Endodermal cell (in vitro differentiated cells): ENCODE results near the gene MST1. TPM values are rescaled to one million over a fixed set of nuclear protein-coding genes. Genes with fewer than 3 reads are reported as not detected.
"Not testable (repeated sequence)": the region's sequence is repeated elsewhere in the genome, so short reads cannot be mapped to it uniquely, and the experiment has no call there.

ENCODE experiments used
- DNase-seq: peaks from one replicate; pipeline ENCODE4 v3.0.0-alpha.2; 2017
- H3K27ac ChIP-seq: 2 replicates; pipeline ENCODE4 v1.5.1; 2013; ENCODE audit warnings: mild to moderate bottlenecking, low read depth, low read length, moderate library complexity
- H3K27me3 ChIP-seq: 2 replicates; pipeline ENCODE4 v1.6.1; 2013; ENCODE audit warnings: mild to moderate bottlenecking, low read length, moderate library complexity; ENCODE audit not compliant: insufficient read depth, control insufficient read depth, poor library complexity, severe bottlenecking
- H3K36me3 ChIP-seq: 2 replicates; pipeline ENCODE4 v1.7.0; 2013; ENCODE audit warnings: mild to moderate bottlenecking, low read length, moderate library complexity; ENCODE audit not compliant: control insufficient read depth, insufficient read depth
- H3K4me1 ChIP-seq: one replicate; pipeline ENCODE4 v1.7.0; 2013; ENCODE audit warnings: low read length; ENCODE audit not compliant: control insufficient read depth, insufficient read depth
- H3K4me3 ChIP-seq: 2 replicates; pipeline ENCODE4 v1.5.1; 2013; ENCODE audit warnings: mild to moderate bottlenecking, low read length, moderate library complexity
- H3K9ac ChIP-seq: 2 replicates; pipeline ENCODE4 v1.6.1; 2013; ENCODE audit warnings: mild to moderate bottlenecking, low read length, moderate library complexity; ENCODE audit not compliant: poor library complexity, severe bottlenecking; ENCODE audit errors: extremely low read depth
- H3K9me3 ChIP-seq: 2 replicates; pipeline ENCODE4 v1.6.1; 2013; ENCODE audit warnings: mild to moderate bottlenecking, low read length, moderate library complexity; ENCODE audit not compliant: control insufficient read depth
- H3K27ac Mint-ChIP-seq: 2 replicates; pipeline ENCODE4 v1.8.0; 2020; ENCODE audit warnings: mixed read lengths
- H3K27me3 Mint-ChIP-seq: 2 replicates; pipeline ENCODE4 v1.8.0; 2021; ENCODE audit warnings: mild to moderate bottlenecking, mixed read lengths; ENCODE audit not compliant: insufficient read depth
- H3K36me3 Mint-ChIP-seq: 2 replicates; pipeline ENCODE4 v1.8.0; 2020; ENCODE audit warnings: low read depth, mixed read lengths
- H3K4me1 Mint-ChIP-seq: 2 replicates; pipeline ENCODE4 v1.8.0; 2020; ENCODE audit warnings: mixed read lengths
- H3K4me3 Mint-ChIP-seq: 2 replicates; pipeline ENCODE4 v1.8.0; 2020; ENCODE audit warnings: mild to moderate bottlenecking, moderate library complexity, mixed read lengths
- H3K9me3 Mint-ChIP-seq: 2 replicates; pipeline ENCODE4 v1.8.0; 2020; ENCODE audit warnings: mild to moderate bottlenecking, mixed read lengths
- CTCF ChIP-seq: fragments of 200-600 bp; sonication (generic); conservative IDR thresholded peaks from 2 replicates; pipeline ENCODE4 v1.5.0; 2021; ENCODE audit warnings: antibody characterized with exemption, mild to moderate bottlenecking
- WGBS, 2 experiments: methylation state at CpG; one replicate each; pipeline versions ENCODE4 v1.1.5 to v1.1.7; 2013; ENCODE audit warnings: missing lambda C conversion rate in 2 of 2, mixed read lengths in 1 of 2; ENCODE audit not compliant: insufficient coverage in 1 of 2, insufficient read length in 1 of 2; 5-methylcytosine and 5-hydroxymethylcytosine counted together
- total RNA-seq, 2 donors: library from RNA; stranded (reverse); fragmentation: NEBNext Ultra II Directional in 1 of 2; extraction: Animal tissue kit (Norgen Biotek cat#: 25700) in 1 of 2; gene quantifications; 2 replicates in 1 of 2; 3 replicates in 1 of 2; pipeline ENCODE4 v1.2.1, GENCODE V29; 2021

MST1 gene
- total RNA-seq, 2 donors from 2014 or later = 30.8 to 35.5 TPM

- Mint-ChIP-seq H3K36me3 (peaks cover 12% of the 10 kb centered on the region), H3K4me3 (peak overlapping the region; percentile 93), H3K4me1 (peaks cover 18% of the 10 kb centered on the region)
- not testable (repeated sequence) for H3K9me3 ChIP-seq, H3K9ac ChIP-seq, DNase-seq, H3K27me3 ChIP-seq, H3K9me3 Mint-ChIP-seq, H3K36me3 ChIP-seq, H3K27ac ChIP-seq, H3K27me3 Mint-ChIP-seq, H3K4me1 ChIP-seq, H3K27ac Mint-ChIP-seq
- WGBS, 2 experiments = 84 to 100% methylated on average over 2 to 7 of the region's 7 CpGs
- peak overlapping the region; percentile 94 for H3K4me3 ChIP-seq
Observed at GRCh38 chr3:49688338-49689045, 782 bp downstream of the MST1 start.

DNA sequence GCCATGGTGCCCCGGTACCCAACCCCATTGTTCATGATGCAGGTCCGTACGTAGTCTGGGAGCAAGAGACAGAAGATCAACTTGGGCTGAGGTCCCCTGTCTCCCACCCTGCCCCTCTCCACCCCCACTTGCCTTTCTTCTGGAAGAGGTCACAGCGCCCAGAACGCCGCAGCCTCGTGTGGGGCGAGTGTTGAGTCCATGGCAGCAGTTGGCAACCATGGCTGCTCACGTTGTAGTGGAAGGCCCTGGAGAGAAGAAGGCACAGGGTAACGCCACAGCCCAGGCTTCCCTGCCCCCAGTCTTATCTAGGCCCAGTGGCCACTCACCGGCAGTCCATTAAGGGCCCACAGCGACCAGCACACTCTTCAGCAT is 1.9 kb downstream of the MST1 start:
- not testable (repeated sequence) for H3K27me3 ChIP-seq, H3K27ac ChIP-seq, H3K9me3 Mint-ChIP-seq, H3K9me3 ChIP-seq, H3K27me3 Mint-ChIP-seq, H3K9ac ChIP-seq, H3K4me1 ChIP-seq, DNase-seq
- H3K4me1 Mint-ChIP-seq = peaks cover 18% of the 10 kb centered on the region
- peaks cover 22% of the 10 kb centered on the region for H3K36me3 Mint-ChIP-seq
- H3K27ac Mint-ChIP-seq = peak overlapping the region; percentile 42
- WGBS, 2 experiments = 89 to 92% methylated on average over 3 to 12 of the region's 12 CpGs
- H3K36me3 ChIP-seq = peaks cover 14% of the 10 kb centered on the region
- peak overlapping the region; percentile 69 for H3K4me3 ChIP-seq
- peak overlapping the region; percentile 65 for H3K4me3 Mint-ChIP-seq

DNA sequence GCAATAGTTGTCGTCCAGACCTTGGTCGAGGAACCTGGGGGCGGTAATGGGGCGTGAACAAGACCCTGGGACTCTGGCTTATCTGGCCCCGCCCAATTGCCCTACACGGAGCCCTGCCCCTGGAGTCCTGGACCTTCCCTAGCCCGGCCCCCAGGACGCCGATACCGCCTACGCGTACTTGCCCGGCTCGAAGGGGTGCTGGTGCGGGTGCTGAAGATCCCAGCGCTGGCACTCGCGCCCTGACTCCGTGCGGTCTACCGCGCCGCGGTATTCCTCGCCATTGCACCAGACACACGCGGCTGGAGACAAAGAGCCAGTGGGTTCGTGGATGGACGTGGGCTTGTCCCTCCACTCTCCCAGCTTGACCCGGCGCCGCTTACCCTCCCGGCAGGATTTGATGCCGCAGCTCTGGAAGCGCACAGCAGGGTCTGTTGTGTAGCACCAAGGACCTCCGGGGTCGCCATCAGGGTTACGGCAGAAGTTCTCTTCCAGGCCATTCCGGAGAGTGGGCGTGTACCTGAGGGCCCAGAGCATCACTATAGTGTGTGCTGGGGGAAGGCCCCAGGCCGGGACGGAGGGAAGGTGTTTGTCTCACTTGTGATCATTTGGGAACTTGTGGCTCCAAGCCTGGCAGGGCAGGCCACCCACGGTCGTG is 2.4 kb downstream of the MST1 start:
- Mint-ChIP-seq H3K27ac (peak overlapping the region; percentile 89), H3K4me3 (peak overlapping the region; percentile 65), H3K4me1 (peaks cover 18% of the 10 kb centered on the region), H3K36me3 (peaks cover 22% of the 10 kb centered on the region)
- peaks cover 19% of the 10 kb centered on the region for H3K36me3 ChIP-seq
- not testable (repeated sequence) for H3K4me1 ChIP-seq, H3K27me3 ChIP-seq, H3K27ac ChIP-seq, H3K27me3 Mint-ChIP-seq, H3K9me3 ChIP-seq, H3K9me3 Mint-ChIP-seq
- H3K4me3 ChIP-seq = peak overlapping the region; percentile 69
- DNase-seq = peak; percentile 96
- WGBS, 2 experiments = 3 to 12% methylated on average over 22 to 44 of the region's 44 CpGs
- H3K9ac ChIP-seq = peak overlapping the region; percentile 11

GRCh38 chr3:49686346-49686745 is 2.9 kb downstream of the MST1 start:
- H3K9me3 ChIP-seq, H3K9me3 Mint-ChIP-seq, H3K27me3 ChIP-seq, H3K27me3 Mint-ChIP-seq, H3K4me1 ChIP-seq, H3K27ac ChIP-seq, H3K9ac ChIP-seq: not testable (repeated sequence)
- Histone ChIP-seq H3K36me3 (peaks cover 25% of the 10 kb centered on the region), H3K4me3 (peak overlapping the region; percentile 69)
- WGBS, 2 experiments = 0 to 3% methylated on average over 6 to 19 of the region's 29 CpGs
- H3K4me1 Mint-ChIP-seq = peaks cover 18% of the 10 kb centered on the region
- H3K36me3 Mint-ChIP-seq = peaks cover 22% of the 10 kb centered on the region
- H3K27ac Mint-ChIP-seq = peak overlapping the region; percentile 91
- peak; percentile 96 for DNase-seq
- H3K4me3 Mint-ChIP-seq = peak overlapping the region; percentile 65
- TF ChIP-seq CTCF = peak; percentile 30

GRCh38 chr3:49685846-49686245 is 3.4 kb downstream of the MST1 start:
- peak overlapping the region; percentile 65 for H3K4me3 Mint-ChIP-seq
- WGBS, 2 experiments = 47 to 69% methylated on average over 10 to 33 of the region's 36 CpGs

GRCh38 chr3:49685103-49685502 is 4.2 kb downstream of the MST1 start:
- not testable (repeated sequence) for H3K4me3 ChIP-seq, DNase-seq, H3K9me3 ChIP-seq, H3K27me3 Mint-ChIP-seq, H3K27ac Mint-ChIP-seq, H3K9me3 Mint-ChIP-seq, H3K9ac ChIP-seq, H3K27me3 ChIP-seq, H3K4me1 ChIP-seq, H3K27ac ChIP-seq
- H3K4me3 Mint-ChIP-seq = peak overlapping the region; percentile 65
- H3K4me1 Mint-ChIP-seq = peaks cover 16% of the 10 kb centered on the region
- H3K36me3 ChIP-seq = peaks cover 37% of the 10 kb centered on the region
- peaks cover 28% of the 10 kb centered on the region for H3K36me3 Mint-ChIP-seq
- WGBS, 2 experiments = 99 to 100% methylated on average over 1 to 10 of the region's 10 CpGs

More at GRCh38 chr3:49685846-49686245, 3.4 kb downstream of the MST1 start:
- H3K36me3 Mint-ChIP-seq = peaks cover 22% of the 10 kb centered on the region
- H3K9me3 Mint-ChIP-seq, H3K27ac Mint-ChIP-seq, H3K4me3 ChIP-seq, H3K27me3 Mint-ChIP-seq, H3K9me3 ChIP-seq, H3K27me3 ChIP-seq, H3K4me1 ChIP-seq, H3K27ac ChIP-seq, H3K9ac ChIP-seq: not testable (repeated sequence)
- peaks cover 18% of the 10 kb centered on the region for H3K4me1 Mint-ChIP-seq
- DNase-seq = peak; percentile 66
- H3K36me3 ChIP-seq = peaks cover 30% of the 10 kb centered on the region
